A549 (cell line): ENCODE results near the gene UTRN. TPM values are rescaled to one million over a fixed set of nuclear protein-coding genes. Genes with fewer than 3 reads are reported as not detected.

Experiments
- ATAC-seq, 2 experiments: fragments of 200-7000 bp in 1 of 2; fragments of >200 bp in 1 of 2; cut with Nextera tagmentation in 1 of 2; cut with Tn5 transposase in 1 of 2; 3 replicates each; pipeline versions ENCODE4 v1.8.0 to v1.9.1; 2018 to 2020; ENCODE audit warnings: mild to moderate bottlenecking in 1 of 2, moderate library complexity in 1 of 2
- CTCF ChIA-PET: fragments of 300-600 bp; sonication (Branson Sonifier 250); formaldehyde crosslinking; extraction: SDS; loops from one replicate; lab custom pipeline; 2021; ENCODE audit warnings: antibody characterized with exemption, inconsistent platforms; lab: Yijun Ruan, JAX
- POLR2A ChIA-PET: fragments of 350-600 bp; formaldehyde crosslinking; extraction: SDS; loops from one replicate; lab custom pipeline; 2021; ENCODE audit warnings: antibody characterized with exemption, inconsistent platforms; lab: Yijun Ruan, JAX
- DNase-seq, 2 experiments: peaks; one replicate each; pipeline versions ENCODE4 v3.0.0 to v3.0.0-alpha.2; 2011 to 2016; ENCODE audit warnings: low read depth in 1 of 2, low spot score in 1 of 2
- FAIRE-seq: peaks from 2 replicates; lab custom pipeline; 2011; peaks lifted over from hg19 to GRCh38; lab: Jason Lieb, UNC
- H3K27ac ChIP-seq, 2 experiments: fragments of >200 bp; sonication (Bioruptor Twin); formaldehyde crosslinking; 3 replicates each; pipeline ENCODE4 v1.5.1; 2016 to 2017
- H3K4me1 ChIP-seq: fragments of >200 bp; sonication (Bioruptor Twin); formaldehyde crosslinking; 3 replicates; pipeline ENCODE4 v1.6.1; 2016
- H3K4me2 ChIP-seq: fragments of >200 bp; sonication (Bioruptor Twin); formaldehyde crosslinking; 3 replicates; pipeline ENCODE4 v1.6.1; 2016
- H3K4me3 ChIP-seq: fragments of >200 bp; sonication (Bioruptor Twin); formaldehyde crosslinking; 3 replicates; pipeline ENCODE4 v1.5.1; 2016
- H3K9me3 ChIP-seq: fragments of >200 bp; sonication (Bioruptor Twin); formaldehyde crosslinking; 3 replicates; pipeline ENCODE4 v1.6.1; 2016
- CBX2 ChIP-seq: fragments of 200-600 bp; sonication (generic); IDR thresholded peaks from 2 replicates; pipeline ENCODE4 v1.6.1; 2016; ENCODE audit warnings: low read depth, mild to moderate bottlenecking, borderline replicate concordance
- CHD2 ChIP-seq: fragments of 150-350 bp; IDR thresholded peaks from 2 replicates; pipeline ENCODE4 v1.6.1; 2014; ENCODE audit warnings: low read length; ENCODE audit not compliant: partially characterized antibody
- CHD4 ChIP-seq: fragments of 200-600 bp; sonication (generic); IDR thresholded peaks from 2 replicates; pipeline ENCODE4 v1.6.1; 2016; ENCODE audit warnings: antibody characterized with exemption, mild to moderate bottlenecking, borderline replicate concordance
- EHF ChIP-seq: fragments of 250-450 bp; sonication (Bioruptor Pico); IDR thresholded peaks from 2 replicates; pipeline ENCODE4 v1.5.0; 2020; ENCODE audit warnings: mild to moderate bottlenecking
- EP300 ChIP-seq, 2 experiments: fragments of >200 bp; sonication (Bioruptor Twin); formaldehyde crosslinking; IDR thresholded peaks; 2 replicates in 1 of 2; 3 replicates in 1 of 2; pipeline ENCODE4 v1.6.1; 2016 to 2017
- FOSB ChIP-seq: fragments of 250-450 bp; sonication (Bioruptor Pico); IDR thresholded peaks from 2 replicates; pipeline ENCODE4 v1.5.0; 2020; ENCODE audit warnings: mild to moderate bottlenecking, moderate library complexity
- FOXS1 ChIP-seq: fragments of 250-450 bp; sonication (Bioruptor Pico); IDR thresholded peaks from 2 replicates; pipeline ENCODE4 v1.5.0; 2020; ENCODE audit warnings: mild to moderate bottlenecking, moderate library complexity
- JUN ChIP-seq, 2 experiments: fragments of >200 bp; sonication (Bioruptor Twin); formaldehyde crosslinking; IDR thresholded peaks; 2 replicates in 1 of 2; 3 replicates in 1 of 2; pipeline ENCODE4 v1.6.1; 2016 to 2017
- KDM1A ChIP-seq: fragments of 200-600 bp; sonication (generic); IDR thresholded peaks from 2 replicates; pipeline ENCODE4 v1.6.1; 2016; ENCODE audit warnings: low read depth, mild to moderate bottlenecking
- KDM5A ChIP-seq: fragments of 200-600 bp; sonication (generic); IDR thresholded peaks from 2 replicates; pipeline ENCODE4 v1.6.1; 2016; ENCODE audit warnings: antibody characterized with exemption, mild to moderate bottlenecking
- MYC ChIP-seq: IDR thresholded peaks from 2 replicates; pipeline ENCODE4 v1.6.1; 2012; ENCODE audit warnings: mild to moderate bottlenecking, inconsistent platforms, low read length, improper control_type of control experiment, borderline replicate concordance
- NFE2L2 ChIP-seq: fragments of 150-350 bp; conservative IDR thresholded peaks from 2 replicates; pipeline ENCODE4 v1.6.1; 2014; ENCODE audit warnings: low read length
- SREBF2 ChIP-seq: fragments of 450-650 bp; IDR thresholded peaks from 2 replicates; pipeline ENCODE4 v1.6.1; 2014; ENCODE audit warnings: mild to moderate bottlenecking, moderate library complexity
- TFCP2L1 ChIP-seq: fragments of 250-450 bp; sonication (Bioruptor Pico); IDR thresholded peaks from 2 replicates; pipeline ENCODE4 v1.5.0; 2021; ENCODE audit warnings: mild to moderate bottlenecking
- TP53 ChIP-seq: fragments of 250-450 bp; sonication (Bioruptor Pico); IDR thresholded peaks from 2 replicates; pipeline ENCODE4 v1.5.0; 2021; ENCODE audit warnings: mild to moderate bottlenecking, moderate library complexity
- ZC3H11A ChIP-seq: fragments of 450-650 bp; IDR thresholded peaks from 2 replicates; pipeline ENCODE4 v1.6.1; 2014; ENCODE audit warnings: antibody characterized with exemption, mild to moderate bottlenecking
- WGBS: methylation state at CpG from one replicate; pipeline ENCODE4 v1.1.6; 2017; ENCODE audit errors: missing lambda C conversion rate; 5-methylcytosine and 5-hydroxymethylcytosine counted together
- polyA plus RNA-seq, 4 experiments: library from polyadenylated mRNA; depleted of rRNA in 3 of 4; stranded (reverse); fragments of >200 nt; fragmentation: RNase III in 1 of 4; extraction: RNeasy Plus Mini Kit Qiagen cat#74134 plus additional on column Dnase treatment in 1 of 4; gene quantifications; 2 replicates in 3 of 4; 3 replicates in 1 of 4; pipeline ENCODE4 v1.2.3, GENCODE V29; 2011 to 2017
- TF ChIP-seq, protein P1 (sequence below): fragments of >200 bp; sonication (Bioruptor Twin); formaldehyde crosslinking; IDR thresholded peaks from 3 replicates; pipeline ENCODE4 v1.6.1; 2016
- TF ChIP-seq, protein P2 (sequence below): IDR thresholded peaks from 2 replicates; pipeline ENCODE4 v1.6.1; 2012
- TF ChIP-seq, protein P3 (sequence below): fragments of 450-650 bp; IDR thresholded peaks from 2 replicates; pipeline ENCODE4 v1.6.1; 2014; ENCODE audit warnings: antibody characterized with exemption
- TF ChIP-seq, protein P4 (sequence below): IDR thresholded peaks from 2 replicates; pipeline ENCODE4 v1.6.1; 2012
- TF ChIP-seq, protein P5 (sequence below): fragments of 200-600 bp; sonication (generic); IDR thresholded peaks from 2 replicates; pipeline ENCODE4 v1.6.1; 2016; ENCODE audit warnings: antibody characterized with exemption, mild to moderate bottlenecking, moderate library complexity

UTRN gene
- polyA plus RNA-seq, 2 of the 4 experiments (the other 2 are of a cell fraction), result 10.6 to 20.8 TPM

DNA sequence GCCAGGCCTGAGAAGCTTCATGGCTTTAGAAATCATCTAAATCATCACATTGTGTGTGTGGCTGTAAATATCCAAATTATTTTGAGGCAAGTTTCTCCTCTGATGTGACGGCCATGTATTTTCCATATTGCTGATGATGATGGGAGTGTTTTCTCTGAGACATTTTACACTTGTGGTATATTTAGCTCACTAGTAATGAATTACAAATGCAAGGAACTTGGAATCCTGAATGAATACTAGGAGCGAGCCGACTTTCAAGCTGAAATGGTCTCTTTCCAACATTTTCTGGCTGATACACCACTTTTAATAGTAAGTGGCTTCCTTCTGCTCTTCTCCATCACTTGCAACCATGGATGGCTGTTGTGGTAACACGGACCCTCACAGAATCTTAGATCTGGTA lies 41.3 kb downstream of the UTRN start:
- Histone ChIP-seq H3K4me1 (peaks cover 14% of the 10 kb centered on the region), H3K27ac (no peak overlapping the region), H3K4me3 (no peak overlapping the region), H3K9me3 (no peaks in the 10 kb centered on the region), H3K4me2 (no peak overlapping the region)
- WGBS, result 90% methylated on average over 4 of the region's 4 CpGs
- TF ChIP-seq FOSB (CRISPR knock-in tag) (no peak), MYC (no peak)
- TF ChIP-seq, protein P1, sequence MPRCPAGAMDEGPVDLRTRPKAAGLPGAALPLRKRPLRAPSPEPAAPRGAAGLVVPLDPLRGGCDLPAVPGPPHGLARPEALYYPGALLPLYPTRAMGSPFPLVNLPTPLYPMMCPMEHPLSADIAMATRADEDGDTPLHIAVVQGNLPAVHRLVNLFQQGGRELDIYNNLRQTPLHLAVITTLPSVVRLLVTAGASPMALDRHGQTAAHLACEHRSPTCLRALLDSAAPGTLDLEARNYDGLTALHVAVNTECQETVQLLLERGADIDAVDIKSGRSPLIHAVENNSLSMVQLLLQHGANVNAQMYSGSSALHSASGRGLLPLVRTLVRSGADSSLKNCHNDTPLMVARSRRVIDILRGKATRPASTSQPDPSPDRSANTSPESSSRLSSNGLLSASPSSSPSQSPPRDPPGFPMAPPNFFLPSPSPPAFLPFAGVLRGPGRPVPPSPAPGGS, result no peak
- ChIA-PET POLR2A (no interaction called here), CTCF (no interaction called here)
- FAIRE-seq (no peak), DNase-seq (no peak), ATAC-seq (no peak)

DNA sequence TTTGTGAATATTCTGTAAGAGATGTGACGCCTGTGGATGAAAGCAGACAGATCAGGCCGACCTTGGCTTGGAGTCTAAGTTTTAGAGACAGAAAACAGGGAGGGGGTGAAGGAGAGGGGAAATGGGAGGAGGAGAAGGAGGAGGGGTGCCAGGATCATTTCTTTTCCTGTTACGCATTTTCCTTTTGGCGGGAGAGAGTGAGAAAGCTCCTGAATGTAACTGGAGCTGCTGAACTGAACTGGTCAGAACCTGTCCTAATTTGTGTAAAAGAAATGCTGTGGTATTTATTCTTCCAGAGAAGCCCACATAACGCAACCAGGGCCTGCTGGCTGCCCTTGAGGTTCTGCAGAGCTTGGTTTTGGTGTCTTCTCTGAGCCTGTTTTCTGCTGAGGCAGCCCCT lies 41.9 kb downstream of the UTRN start:
- ChIA-PET POLR2A (no interaction called here), CTCF (interaction anchor here (0.7 kb wide), 1 partner anchor 9 kb away, joined by 3 read pairs; no protein-coding TSS in a partner anchor)
- H3K4me2 ChIP-seq, result no peak overlapping the region
- H3K4me3 ChIP-seq, result no peak overlapping the region
- no peaks in the 10 kb centered on the region for H3K9me3 ChIP-seq
- DNase-seq (no peak), FAIRE-seq (no peak), ATAC-seq (no peak)
- WGBS, result 86% methylated on average over 5 of the region's 5 CpGs
- TF ChIP-seq FOXS1 (CRISPR knock-in tag), result no peak
- TF ChIP-seq, protein P2, sequence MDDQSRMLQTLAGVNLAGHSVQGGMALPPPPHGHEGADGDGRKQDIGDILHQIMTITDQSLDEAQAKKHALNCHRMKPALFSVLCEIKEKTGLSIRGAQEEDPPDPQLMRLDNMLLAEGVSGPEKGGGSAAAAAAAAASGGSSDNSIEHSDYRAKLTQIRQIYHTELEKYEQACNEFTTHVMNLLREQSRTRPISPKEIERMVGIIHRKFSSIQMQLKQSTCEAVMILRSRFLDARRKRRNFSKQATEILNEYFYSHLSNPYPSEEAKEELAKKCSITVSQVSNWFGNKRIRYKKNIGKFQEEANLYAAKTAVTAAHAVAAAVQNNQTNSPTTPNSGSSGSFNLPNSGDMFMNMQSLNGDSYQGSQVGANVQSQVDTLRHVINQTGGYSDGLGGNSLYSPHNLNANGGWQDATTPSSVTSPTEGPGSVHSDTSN, result no peak
- no peak for TF ChIP-seq EHF (CRISPR knock-in tag)
- TF ChIP-seq, protein P1, result no peak
- no peak for TF ChIP-seq SREBF2
- no peak for TF ChIP-seq JUN (IDR thresholded peaks at IDR 0.05)
- no peak overlapping the region for H3K27ac ChIP-seq
- peaks cover 16% of the 10 kb centered on the region for H3K4me1 ChIP-seq

DNA sequence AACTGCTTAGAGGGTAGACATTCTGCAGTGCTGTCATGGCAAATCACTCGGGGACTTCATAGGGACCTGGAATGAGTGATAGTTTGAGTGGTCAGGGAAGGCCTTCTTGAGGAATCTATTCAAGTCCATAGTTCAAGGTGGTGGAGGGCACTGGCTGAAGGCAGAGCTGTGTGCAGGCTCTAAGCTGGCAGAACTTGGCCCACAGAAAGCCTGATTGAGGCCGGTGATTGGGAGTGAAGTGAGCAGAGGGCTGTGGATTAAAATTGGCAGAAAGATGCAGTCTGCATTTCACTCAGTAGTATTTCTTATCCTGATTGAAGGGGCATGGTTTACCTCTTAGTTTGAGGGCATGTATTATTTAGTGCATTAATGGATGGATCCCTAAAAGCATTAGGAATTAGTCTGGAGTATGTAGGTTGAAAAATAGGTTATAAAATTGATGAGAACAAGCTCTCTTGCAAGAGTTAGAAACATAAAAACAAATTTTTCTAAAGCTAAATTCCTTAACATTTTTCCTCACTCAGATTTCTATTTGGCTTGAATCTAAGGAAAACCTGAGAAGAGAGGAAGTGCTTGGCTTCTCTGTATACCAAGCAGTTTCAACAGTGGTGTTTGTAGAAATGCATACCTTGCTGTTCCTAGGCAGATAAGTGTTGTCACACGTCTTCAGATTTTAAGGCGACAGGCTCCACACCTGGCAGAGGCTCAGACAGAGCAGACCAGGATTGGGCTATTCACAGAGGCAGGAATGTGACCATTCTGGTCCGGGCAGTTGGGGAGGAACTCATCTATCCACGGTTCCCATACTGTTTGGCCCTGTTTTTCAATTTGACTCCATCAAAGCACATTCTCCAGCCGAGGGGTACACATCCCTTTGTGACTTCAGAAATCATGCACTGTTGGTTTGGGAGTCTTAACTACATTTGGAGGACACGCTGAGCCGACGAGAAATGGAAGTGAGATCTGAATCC lies 45.2 kb downstream of the UTRN start:
- CTCF ChIA-PET, result interaction anchor here (1.3 kb wide), 1 partner anchor 12 kb away, joined by 4 read pairs; no protein-coding TSS in a partner anchor
- DNase-seq (no peak), FAIRE-seq (no peak), ATAC-seq (no peak)
- Histone ChIP-seq H3K27ac (no peak overlapping the region), H3K4me3 (no peak overlapping the region), H3K4me1 (peaks cover 6% of the 10 kb centered on the region; the same call in 2 of the 3 replicates), H3K9me3 (no peaks in the 10 kb centered on the region), H3K4me2 (no peak overlapping the region)
- POLR2A ChIA-PET, result no interaction called here
- 89% methylated on average over 10 of the region's 10 CpGs for WGBS
- TF ChIP-seq KDM1A, result no peak
- no peak for TF ChIP-seq CBX2
- TF ChIP-seq TFCP2L1 (CRISPR knock-in tag), result no peak
- no peak for TF ChIP-seq KDM5A
- no peak for TF ChIP-seq FOXS1 (CRISPR knock-in tag)
- TF ChIP-seq JUN (IDR thresholded peaks at IDR 0.05), result no peak
- TF ChIP-seq, protein P3, sequence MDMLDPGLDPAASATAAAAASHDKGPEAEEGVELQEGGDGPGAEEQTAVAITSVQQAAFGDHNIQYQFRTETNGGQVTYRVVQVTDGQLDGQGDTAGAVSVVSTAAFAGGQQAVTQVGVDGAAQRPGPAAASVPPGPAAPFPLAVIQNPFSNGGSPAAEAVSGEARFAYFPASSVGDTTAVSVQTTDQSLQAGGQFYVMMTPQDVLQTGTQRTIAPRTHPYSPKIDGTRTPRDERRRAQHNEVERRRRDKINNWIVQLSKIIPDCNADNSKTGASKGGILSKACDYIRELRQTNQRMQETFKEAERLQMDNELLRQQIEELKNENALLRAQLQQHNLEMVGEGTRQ, result no peak
- TF ChIP-seq TP53 (CRISPR knock-in tag), result no peak
- no peak for TF ChIP-seq EP300 (IDR thresholded peaks at IDR 0.05)
- TF ChIP-seq, protein P2, result no peak
- TF ChIP-seq, protein P4, sequence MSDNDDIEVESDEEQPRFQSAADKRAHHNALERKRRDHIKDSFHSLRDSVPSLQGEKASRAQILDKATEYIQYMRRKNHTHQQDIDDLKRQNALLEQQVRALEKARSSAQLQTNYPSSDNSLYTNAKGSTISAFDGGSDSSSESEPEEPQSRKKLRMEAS, result no peak
- no peak for TF ChIP-seq CHD2
- no peak for TF ChIP-seq ZC3H11A
- TF ChIP-seq NFE2L2, result no peak
- no peak for TF ChIP-seq EHF (CRISPR knock-in tag)
- TF ChIP-seq, protein P5, sequence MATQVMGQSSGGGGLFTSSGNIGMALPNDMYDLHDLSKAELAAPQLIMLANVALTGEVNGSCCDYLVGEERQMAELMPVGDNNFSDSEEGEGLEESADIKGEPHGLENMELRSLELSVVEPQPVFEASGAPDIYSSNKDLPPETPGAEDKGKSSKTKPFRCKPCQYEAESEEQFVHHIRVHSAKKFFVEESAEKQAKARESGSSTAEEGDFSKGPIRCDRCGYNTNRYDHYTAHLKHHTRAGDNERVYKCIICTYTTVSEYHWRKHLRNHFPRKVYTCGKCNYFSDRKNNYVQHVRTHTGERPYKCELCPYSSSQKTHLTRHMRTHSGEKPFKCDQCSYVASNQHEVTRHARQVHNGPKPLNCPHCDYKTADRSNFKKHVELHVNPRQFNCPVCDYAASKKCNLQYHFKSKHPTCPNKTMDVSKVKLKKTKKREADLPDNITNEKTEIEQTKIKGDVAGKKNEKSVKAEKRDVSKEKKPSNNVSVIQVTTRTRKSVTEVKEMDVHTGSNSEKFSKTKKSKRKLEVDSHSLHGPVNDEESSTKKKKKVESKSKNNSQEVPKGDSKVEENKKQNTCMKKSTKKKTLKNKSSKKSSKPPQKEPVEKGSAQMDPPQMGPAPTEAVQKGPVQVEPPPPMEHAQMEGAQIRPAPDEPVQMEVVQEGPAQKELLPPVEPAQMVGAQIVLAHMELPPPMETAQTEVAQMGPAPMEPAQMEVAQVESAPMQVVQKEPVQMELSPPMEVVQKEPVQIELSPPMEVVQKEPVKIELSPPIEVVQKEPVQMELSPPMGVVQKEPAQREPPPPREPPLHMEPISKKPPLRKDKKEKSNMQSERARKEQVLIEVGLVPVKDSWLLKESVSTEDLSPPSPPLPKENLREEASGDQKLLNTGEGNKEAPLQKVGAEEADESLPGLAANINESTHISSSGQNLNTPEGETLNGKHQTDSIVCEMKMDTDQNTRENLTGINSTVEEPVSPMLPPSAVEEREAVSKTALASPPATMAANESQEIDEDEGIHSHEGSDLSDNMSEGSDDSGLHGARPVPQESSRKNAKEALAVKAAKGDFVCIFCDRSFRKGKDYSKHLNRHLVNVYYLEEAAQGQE, result no peak
- no peak for TF ChIP-seq CHD4
